Spinal cord (tissue), 10 donors: ENCODE results near the gene SRP68. TPM values are rescaled to one million over a fixed set of nuclear protein-coding genes. Genes with fewer than 3 reads are reported as not detected.

ENCODE experiments used
- DNase-seq, 6 donors: peaks; one replicate each; pipeline versions ENCODE4 v3.0.0 to v3.0.0-alpha.2; 2013 to 2015; ENCODE audit warnings: low spot score in 6 of 6, low read depth in 4 of 6
- H3K27ac ChIP-seq: one replicate; pipeline ENCODE4 v1.5.1; 2013; ENCODE audit warnings: low read depth, low read length, control low read depth
- H3K27me3 ChIP-seq: one replicate; pipeline ENCODE4 v1.6.1; 2013; ENCODE audit warnings: low read length; ENCODE audit not compliant: control insufficient read depth, insufficient read depth
- H3K36me3 ChIP-seq: one replicate; pipeline ENCODE4 v1.6.1; 2013; ENCODE audit warnings: low read length; ENCODE audit not compliant: control insufficient read depth, insufficient read depth
- H3K4me1 ChIP-seq: one replicate; pipeline ENCODE4 v1.6.1; 2013; ENCODE audit warnings: low read length; ENCODE audit not compliant: control insufficient read depth, insufficient read depth
- H3K4me3 ChIP-seq: one replicate; pipeline ENCODE4 v1.5.1; 2013; ENCODE audit warnings: low read depth, low read length, control low read depth
- H3K9me3 ChIP-seq: one replicate; pipeline ENCODE4 v1.6.1; 2013; ENCODE audit warnings: low read length; ENCODE audit not compliant: control insufficient read depth, insufficient read depth
- WGBS: methylation state at CpG from one replicate; pipeline ENCODE4 v1.1.5; 2013; ENCODE audit warnings: missing lambda C conversion rate; ENCODE audit not compliant: insufficient coverage; 5-methylcytosine and 5-hydroxymethylcytosine counted together
- polyA plus RNA-seq, 2 donors: library from polyadenylated mRNA; unstranded; fragments of 120-200 nt; gene quantifications; one replicate each; pipeline ENCODE4 v1.2.1, GENCODE V29; 2013; ENCODE audit not compliant: insufficient read length in 2 of 2
- total RNA-seq, 2 donors: library from RNA; depleted of rRNA in 1 of 2; stranded (reverse); fragments of 120-200 nt in 1 of 2; fragments of >200 nt in 1 of 2; gene quantifications; one replicate each; pipeline versions ENCODE4 v1.2.3 to v1.2.4, GENCODE V29; 2013 to 2014
- donor health status: healthy.

SRP68 gene
- total and polyA plus RNA-seq, 4 donors = 31.4 to 63.7 (median 51.1) TPM

DNA sequence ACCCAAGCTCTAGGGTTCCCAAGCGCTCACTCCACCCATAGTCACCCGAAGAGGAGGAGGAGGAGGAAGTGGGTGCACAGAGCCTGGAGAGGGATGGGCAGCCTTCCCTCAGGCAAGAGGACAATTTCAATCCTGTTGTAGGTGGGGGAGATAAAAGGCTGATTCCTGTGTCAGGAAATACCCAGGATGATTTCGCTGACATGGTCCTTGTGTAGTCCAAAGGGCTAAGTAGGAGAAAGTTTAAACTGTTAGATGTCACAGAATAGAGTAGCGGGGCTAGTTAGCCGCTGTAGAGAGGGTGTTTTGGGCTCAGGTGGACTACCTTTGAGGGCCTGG is 32.5 kb upstream of the SRP68 start:
- Histone ChIP-seq H3K36me3 (peaks cover 19% of the 10 kb centered on the region), H3K27me3 (no peaks in the 10 kb centered on the region), H3K4me3 (no peak overlapping the region), H3K4me1 (peaks cover 18% of the 10 kb centered on the region), H3K27ac (no peak overlapping the region), H3K9me3 (no peaks in the 10 kb centered on the region)
- DNase-seq = no peak
- 100% methylated on average over 1 of the region's 5 CpGs for WGBS

DNA sequence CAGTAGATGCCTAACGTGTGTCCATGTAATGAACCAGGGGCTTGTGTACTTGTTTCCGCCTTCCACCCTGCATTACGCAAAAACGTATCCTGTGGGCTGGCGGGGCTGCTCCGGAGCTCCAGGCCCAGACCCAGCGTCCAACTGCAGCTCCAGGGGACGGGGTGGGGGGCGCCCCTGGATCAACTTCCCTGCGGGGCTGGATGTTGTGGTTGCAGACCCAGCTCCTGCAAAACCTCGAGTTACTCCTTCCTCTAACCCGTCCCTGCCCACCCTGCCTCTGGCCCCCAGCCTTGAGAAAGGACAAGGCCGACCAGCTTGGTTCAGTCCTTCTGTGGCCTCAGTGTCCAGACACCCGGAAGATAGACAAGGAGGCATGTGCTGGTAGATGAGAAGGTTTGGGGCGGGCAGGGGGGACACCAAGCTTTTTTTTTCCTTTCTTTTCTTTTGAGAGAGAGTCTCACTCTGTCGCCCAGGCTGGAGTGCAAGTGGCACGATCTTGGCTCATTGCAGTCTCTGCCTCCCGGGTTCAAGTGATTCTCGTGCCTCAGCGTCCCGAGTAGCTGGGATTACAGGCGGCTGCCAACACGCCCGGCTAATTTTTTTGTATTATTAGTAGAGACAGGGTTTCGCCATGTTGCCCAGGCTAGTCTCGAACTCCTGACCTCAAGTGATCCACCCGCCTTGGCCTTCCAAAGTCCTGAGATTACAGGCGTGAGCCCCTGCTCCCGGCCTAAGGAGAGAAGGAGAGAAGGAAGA is 32.0 kb upstream of the SRP68 start:
- H3K4me3 ChIP-seq = peak overlapping the region; percentile 93
- no peaks in the 10 kb centered on the region for H3K27me3 ChIP-seq
- peaks cover 18% of the 10 kb centered on the region for H3K4me1 ChIP-seq
- DNase-seq = no peak
- WGBS = 79% methylated on average over 19 of the region's 29 CpGs
- peaks cover 24% of the 10 kb centered on the region for H3K36me3 ChIP-seq
- H3K27ac ChIP-seq = peak overlapping the region; percentile 95
- no peaks in the 10 kb centered on the region for H3K9me3 ChIP-seq

- 4% methylated on average over 55 of the region's 55 CpGs for WGBS
- Histone ChIP-seq H3K27ac (peak within 1 kb of the TSS; percentile 95), H3K9me3 (no peaks in the 10 kb centered on the region), H3K4me1 (peaks cover 18% of the 10 kb centered on the region), H3K4me3 (peak within 1 kb of the TSS; percentile 93), H3K27me3 (no peaks in the 10 kb centered on the region), H3K36me3 (peaks cover 28% of the 10 kb centered on the region)
- peak; percentile 87 to 99 (median 94) for DNase-seq
Observed at GRCh38 chr17:76103274-76104139, 31.2 kb upstream of the SRP68 start, which contains the start of gene EXOC7. EXOC7 (minus strand) TSS chr17:76103787; CDS start chr17:76103692, 95 bp downstream.

- Histone ChIP-seq H3K4me3 (peak overlapping the region; percentile 93), H3K9me3 (no peaks in the 10 kb centered on the region), H3K36me3 (peaks cover 33% of the 10 kb centered on the region), H3K27ac (peak overlapping the region; percentile 95), H3K27me3 (no peaks in the 10 kb centered on the region), H3K4me1 (peaks cover 18% of the 10 kb centered on the region)
- no peak for DNase-seq
- 0% methylated on average over 3 of the region's 4 CpGs for WGBS
Observed at GRCh38 chr17:76102944-76103273, 30.6 kb upstream of the SRP68 start.

GRCh38 chr17:76097716-76098295 is 25.5 kb upstream of the SRP68 start:
- Histone ChIP-seq H3K4me3 (no peak overlapping the region), H3K4me1 (peaks cover 6% of the 10 kb centered on the region), H3K36me3 (peaks cover 79% of the 10 kb centered on the region), H3K27ac (no peak overlapping the region), H3K9me3 (no peaks in the 10 kb centered on the region), H3K27me3 (no peaks in the 10 kb centered on the region)
- no peak for DNase-seq
- 97% methylated on average over 18 of the region's 19 CpGs for WGBS

GRCh38 chr17:76095943-76096342 is 23.6 kb upstream of the SRP68 start:
- 91% methylated on average over 11 of the region's 13 CpGs for WGBS
- Histone ChIP-seq H3K4me3 (no peak overlapping the region), H3K27ac (no peak overlapping the region), H3K27me3 (no peaks in the 10 kb centered on the region), H3K4me1 (peaks cover 20% of the 10 kb centered on the region), H3K36me3 (peaks cover 88% of the 10 kb centered on the region), H3K9me3 (no peaks in the 10 kb centered on the region)
- no peak for DNase-seq

GRCh38 chr17:76094046-76094445 is 21.7 kb upstream of the SRP68 start:
- H3K27ac ChIP-seq = no peak overlapping the region
- no peaks in the 10 kb centered on the region for H3K27me3 ChIP-seq
- H3K4me1 ChIP-seq = peaks cover 28% of the 10 kb centered on the region
- no peaks in the 10 kb centered on the region for H3K9me3 ChIP-seq
- 83% methylated on average over 7 of the region's 11 CpGs for WGBS
- H3K4me3 ChIP-seq = no peak overlapping the region
- H3K36me3 ChIP-seq = peaks cover 90% of the 10 kb centered on the region
- DNase-seq = no peak

GRCh38 chr17:76092526-76093413 is 20.5 kb upstream of the SRP68 start:
- 84% methylated on average over 19 of the region's 20 CpGs for WGBS
- no peak for DNase-seq
- Histone ChIP-seq H3K36me3 (peaks cover 95% of the 10 kb centered on the region), H3K4me1 (peaks cover 28% of the 10 kb centered on the region), H3K4me3 (no peak overlapping the region), H3K27ac (peak overlapping the region; percentile 3), H3K27me3 (no peaks in the 10 kb centered on the region), H3K9me3 (no peaks in the 10 kb centered on the region)
